Omental fat pad (tissue), 4 donors: ENCODE measurements around the gene HPCAL1. TPM values are rescaled to one million over a fixed set of nuclear protein-coding genes. Genes with fewer than 3 reads are reported as not detected.

Experiments used
- ATAC-seq: fragments of 150-250 bp; one replicate; pipeline ENCODE4 v1.9.1; 2016; ENCODE audit warnings: mild to moderate bottlenecking, moderate library complexity; ENCODE audit not compliant: low FRiP score
- DNase-seq: peaks from one replicate; pipeline ENCODE4 v3.0.0-alpha.2; 2019; ENCODE audit warnings: low spot score
- CTCF ChIP-seq, 3 donors: fragments of 450-650 bp; IDR thresholded peaks; one replicate each; pipeline ENCODE4 v1.5.1; 2016 to 2017; ENCODE audit warnings: antibody characterized with exemption in 3 of 3, mild to moderate bottlenecking in 3 of 3, moderate library complexity in 2 of 3
- total RNA-seq, 4 donors: library from RNA; depleted of rRNA; stranded (reverse); fragments of >200 nt; gene quantifications; one replicate each; pipeline ENCODE4 v1.1.0, GENCODE V29; 2016

Gene HPCAL1
- total RNA-seq, 4 donors from 2014 or later, result 51.8 to 75.8 (median 67.8) TPM

GRCh38 chr2:10427618-10427949 is 124.9 kb downstream of the HPCAL1 start:
- no peak for TF ChIP-seq CTCF (IDR thresholded peaks at IDR 0.05)
- no peak for DNase-seq
- ATAC-seq, result peak; percentile 21

- no peak for TF ChIP-seq CTCF (IDR thresholded peaks at IDR 0.05)
- DNase-seq, result no peak
- no peak for ATAC-seq
Measured at GRCh38 chr2:10428355-10428754, 125.7 kb downstream of the HPCAL1 start.

- ATAC-seq (no peak), DNase-seq (no peak)
- no peak for TF ChIP-seq CTCF (IDR thresholded peaks at IDR 0.05)
Measured at GRCh38 chr2:10428924-10429323, 126.2 kb downstream of the HPCAL1 start.

- DNase-seq (no peak), ATAC-seq (no peak)
- TF ChIP-seq CTCF (IDR thresholded peaks at IDR 0.05), result no peak
Measured at GRCh38 chr2:10430886-10431622, 128.3 kb downstream of the HPCAL1 start.

GRCh38 chr2:10431797-10432196 is 129.1 kb downstream of the HPCAL1 start:
- no peak for TF ChIP-seq CTCF (IDR thresholded peaks at IDR 0.05)

GRCh38 chr2:10432311-10433181 is 129.8 kb downstream of the HPCAL1 start:
- DNase-seq, result no peak
- peak; percentile 47 for ATAC-seq
- TF ChIP-seq CTCF (IDR thresholded peaks at IDR 0.05), result no peak

More at GRCh38 chr2:10431797-10432196, 129.1 kb downstream of the HPCAL1 start:
- ATAC-seq, result no peak
- DNase-seq, result no peak
